ENCODE measurements around the gene NFKBIE.

The NFKBIE gene

GRCh38 chr6:44226368-44227147 is 38.8 kb downstream of the NFKBIE start:
- no peak overlapping the region for H3K27ac ChIP-seq (ENCODE audit: low read length)
- H3K9me3 ChIP-seq (ENCODE audit: control insufficient read depth, low read depth, low read length) = no peaks in the 10 kb centered on the region
- H3K9ac ChIP-seq (ENCODE audit: low read length) = no peak overlapping the region
- no peaks in the 10 kb centered on the region for H3K27me3 ChIP-seq (ENCODE audit: control insufficient read depth, insufficient read depth, low read length)
- peaks cover 36% of the 10 kb centered on the region for H3K4me1 ChIP-seq (ENCODE audit: control insufficient read depth, low read depth, low read length)
- H3K36me3 ChIP-seq (ENCODE audit: control insufficient read depth, low read depth, low read length) = peaks cover 40% of the 10 kb centered on the region
- H3K4me3 ChIP-seq (ENCODE audit: low read length) = peak overlapping the region; percentile 2

GRCh38 chr6:44225579-44226325 is 39.6 kb downstream of the NFKBIE start:
- H3K27ac ChIP-seq (ENCODE audit: low read length) = no peak overlapping the region
- peaks cover 42% of the 10 kb centered on the region for H3K4me1 ChIP-seq (ENCODE audit: control insufficient read depth, low read depth, low read length)
- peak overlapping the region; percentile 25 for H3K4me3 ChIP-seq (ENCODE audit: low read length)
- H3K36me3 ChIP-seq (ENCODE audit: control insufficient read depth, low read depth, low read length) = peaks cover 32% of the 10 kb centered on the region
- no peaks in the 10 kb centered on the region for H3K9me3 ChIP-seq (ENCODE audit: control insufficient read depth, low read depth, low read length)
- no peaks in the 10 kb centered on the region for H3K27me3 ChIP-seq (ENCODE audit: control insufficient read depth, insufficient read depth, low read length)
- H3K9ac ChIP-seq (ENCODE audit: low read length) = no peak overlapping the region

GRCh38 chr6:44224965-44225305 is 40.4 kb downstream of the NFKBIE start:
- Histone ChIP-seq H3K4me1 (ENCODE audit: control insufficient read depth, low read depth, low read length) (peaks cover 42% of the 10 kb centered on the region), H3K9ac (ENCODE audit: low read length) (no peak overlapping the region), H3K4me3 (ENCODE audit: low read length) (peak overlapping the region; percentile 97)

GRCh38 chr6:44224029-44224964 is 41.1 kb downstream of the NFKBIE start:
- Histone ChIP-seq H3K36me3 (ENCODE audit: control insufficient read depth, low read depth, low read length) (peaks cover 19% of the 10 kb centered on the region), H3K27me3 (ENCODE audit: control insufficient read depth, insufficient read depth, low read length) (no peaks in the 10 kb centered on the region), H3K4me3 (ENCODE audit: low read length) (peak overlapping the region; percentile 97), H3K27ac (ENCODE audit: low read length) (no peak overlapping the region), H3K9me3 (ENCODE audit: control insufficient read depth, low read depth, low read length) (no peaks in the 10 kb centered on the region), H3K9ac (ENCODE audit: low read length) (peak overlapping the region; percentile 72), H3K4me1 (ENCODE audit: control insufficient read depth, low read depth, low read length) (peaks cover 42% of the 10 kb centered on the region)

More at GRCh38 chr6:44224965-44225305, 40.4 kb downstream of the NFKBIE start:
- Histone ChIP-seq H3K27ac (ENCODE audit: low read length) (no peak overlapping the region), H3K9me3 (ENCODE audit: control insufficient read depth, low read depth, low read length) (no peaks in the 10 kb centered on the region), H3K36me3 (ENCODE audit: control insufficient read depth, low read depth, low read length) (peaks cover 24% of the 10 kb centered on the region), H3K27me3 (ENCODE audit: control insufficient read depth, insufficient read depth, low read length) (no peaks in the 10 kb centered on the region)

GRCh38 chr6:44223319-44224028 is 41.9 kb downstream of the NFKBIE start, which contains the start of gene SLC29A1:
TSS of gene SLC29A1 (plus strand) at chr6:44223595. CDS start at chr6:44227314, 3,719 bp downstream.
- Histone ChIP-seq H3K9ac (ENCODE audit: low read length) (peak within 1 kb of the TSS; percentile 72), H3K27me3 (ENCODE audit: control insufficient read depth, insufficient read depth, low read length) (no peaks in the 10 kb centered on the region), H3K27ac (ENCODE audit: low read length) (peak within 1 kb of the TSS; percentile 26), H3K36me3 (ENCODE audit: control insufficient read depth, low read depth, low read length) (peaks cover 11% of the 10 kb centered on the region), H3K4me3 (ENCODE audit: low read length) (peak within 1 kb of the TSS; percentile 97), H3K9me3 (ENCODE audit: control insufficient read depth, low read depth, low read length) (no peaks in the 10 kb centered on the region), H3K4me1 (ENCODE audit: control insufficient read depth, low read depth, low read length) (peaks cover 48% of the 10 kb centered on the region)

GRCh38 chr6:44222486-44223318 is 42.6 kb downstream of the NFKBIE start:
- Histone ChIP-seq H3K36me3 (ENCODE audit: control insufficient read depth, low read depth, low read length) (peaks cover 3% of the 10 kb centered on the region), H3K9ac (ENCODE audit: low read length) (peak overlapping the region; percentile 44), H3K4me1 (ENCODE audit: control insufficient read depth, low read depth, low read length) (peaks cover 56% of the 10 kb centered on the region), H3K4me3 (ENCODE audit: low read length) (peak overlapping the region; percentile 97), H3K9me3 (ENCODE audit: control insufficient read depth, low read depth, low read length) (no peaks in the 10 kb centered on the region), H3K27me3 (ENCODE audit: control insufficient read depth, insufficient read depth, low read length) (no peaks in the 10 kb centered on the region), H3K27ac (ENCODE audit: low read length) (peak overlapping the region; percentile 26)

GRCh38 chr6:44221961-44222335 is 43.4 kb downstream of the NFKBIE start:
- Histone ChIP-seq H3K27me3 (ENCODE audit: control insufficient read depth, insufficient read depth, low read length) (no peaks in the 10 kb centered on the region), H3K27ac (ENCODE audit: low read length) (no peak overlapping the region), H3K4me3 (ENCODE audit: low read length) (no peak overlapping the region), H3K36me3 (ENCODE audit: control insufficient read depth, low read depth, low read length) (no peaks in the 10 kb centered on the region), H3K4me1 (ENCODE audit: control insufficient read depth, low read depth, low read length) (peaks cover 63% of the 10 kb centered on the region), H3K9ac (ENCODE audit: low read length) (no peak overlapping the region), H3K9me3 (ENCODE audit: control insufficient read depth, low read depth, low read length) (no peaks in the 10 kb centered on the region)

GRCh38 chr6:44221291-44221960 is 43.9 kb downstream of the NFKBIE start:
- H3K27ac ChIP-seq (ENCODE audit: low read length) = no peak overlapping the region
- no peak overlapping the region for H3K4me3 ChIP-seq (ENCODE audit: low read length)
- no peaks in the 10 kb centered on the region for H3K36me3 ChIP-seq (ENCODE audit: control insufficient read depth, low read depth, low read length)
- H3K9ac ChIP-seq (ENCODE audit: low read length) = no peak overlapping the region
- no peaks in the 10 kb centered on the region for H3K9me3 ChIP-seq (ENCODE audit: control insufficient read depth, low read depth, low read length)
- peaks cover 65% of the 10 kb centered on the region for H3K4me1 ChIP-seq (ENCODE audit: control insufficient read depth, low read depth, low read length)
- no peaks in the 10 kb centered on the region for H3K27me3 ChIP-seq (ENCODE audit: control insufficient read depth, insufficient read depth, low read length)

- Histone ChIP-seq H3K9me3 (ENCODE audit: control insufficient read depth, low read depth, low read length) (no peaks in the 10 kb centered on the region), H3K4me3 (ENCODE audit: low read length) (no peak overlapping the region), H3K9ac (ENCODE audit: low read length) (no peak overlapping the region), H3K36me3 (ENCODE audit: control insufficient read depth, low read depth, low read length) (no peaks in the 10 kb centered on the region), H3K4me1 (ENCODE audit: control insufficient read depth, low read depth, low read length) (peaks cover 60% of the 10 kb centered on the region), H3K27me3 (ENCODE audit: control insufficient read depth, insufficient read depth, low read length) (no peaks in the 10 kb centered on the region), H3K27ac (ENCODE audit: low read length) (no peak overlapping the region)
Observed at GRCh38 chr6:44220913-44221290, 44.4 kb downstream of the NFKBIE start.
